GM12891 (cell line): ENCODE data around the gene FAF1.

Experiments
- DNase-seq: peaks from one replicate; pipeline ENCODE4 v3.0.0; 2011; ENCODE audit warnings: low spot score; ENCODE audit not compliant: insufficient read length
- FAIRE-seq: peaks from 2 replicates; lab custom pipeline; 2011; peaks lifted over from hg19 to GRCh38; lab: Jason Lieb, UNC
- PAX5 ChIP-seq: IDR thresholded peaks from 2 replicates; pipeline ENCODE4 v1.6.1; 2011; ENCODE audit warnings: low read length, moderate library complexity, mild to moderate bottlenecking; ENCODE audit not compliant: insufficient read depth, severe bottlenecking
- POLR2A ChIP-seq: IDR thresholded peaks from 2 replicates; pipeline ENCODE4 v1.6.1; 2011; ENCODE audit warnings: low read depth, low read length, control low read depth
- POLR2AphosphoS5 ChIP-seq: IDR thresholded peaks from 2 replicates; pipeline ENCODE4 v1.6.1; 2011; ENCODE audit warnings: low read depth, low read length, control low read depth
- POU2F2 ChIP-seq: IDR thresholded peaks from 2 replicates; pipeline ENCODE4 v1.6.1; 2011; ENCODE audit warnings: low read depth, mild to moderate bottlenecking, control low read depth, low read length, moderate library complexity
- SPI1 ChIP-seq: IDR thresholded peaks from 2 replicates; pipeline ENCODE4 v1.6.1; 2011; ENCODE audit warnings: low read depth, low read length, control low read depth
- TAF1 ChIP-seq: IDR thresholded peaks from 2 replicates; pipeline ENCODE4 v1.6.1; 2011; ENCODE audit warnings: low read depth, low read length, control low read depth

Gene FAF1

GRCh38 chr1:50622259-50622658 is 337.8 kb downstream of the FAF1 start:
- FAIRE-seq (no peak), DNase-seq (no peak)
- TF ChIP-seq POLR2A (no peak), SPI1 (no peak), PAX5 (no peak), TAF1 (no peak), POU2F2 (no peak), POLR2AphosphoS5 (no peak)

DNA sequence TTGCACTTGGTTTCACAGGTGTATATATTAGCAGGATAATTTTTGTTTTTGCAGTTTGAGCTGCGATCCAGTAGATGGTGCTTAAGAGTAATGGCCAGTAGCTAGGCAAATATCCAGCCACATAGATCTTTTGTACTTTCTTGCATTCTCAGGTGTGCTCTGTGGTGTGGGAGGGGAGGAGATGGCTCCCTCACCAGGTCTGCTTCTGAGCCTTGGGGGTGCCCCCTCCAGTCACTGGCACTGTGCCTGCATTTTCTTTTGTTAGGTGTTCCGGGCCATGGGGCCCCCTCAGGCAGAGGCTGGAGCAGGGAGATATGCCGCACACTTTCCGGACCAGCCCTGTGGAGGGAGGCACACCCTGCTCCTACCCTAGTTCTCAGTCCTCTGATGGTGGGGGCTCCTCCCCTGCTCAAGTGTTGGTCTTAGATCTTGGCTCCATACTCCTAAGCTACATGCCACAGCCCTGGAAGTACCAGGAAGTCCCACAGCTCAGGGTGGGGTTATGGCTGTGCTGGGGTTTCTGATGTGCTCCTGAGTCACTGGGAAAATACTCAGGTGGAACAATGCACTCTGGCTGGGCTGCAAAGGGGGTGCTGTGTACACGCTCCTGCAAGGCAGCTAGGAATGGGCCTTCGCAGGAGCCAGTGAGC is 339.3 kb downstream of the FAF1 start:
- FAIRE-seq: no peak

DNA sequence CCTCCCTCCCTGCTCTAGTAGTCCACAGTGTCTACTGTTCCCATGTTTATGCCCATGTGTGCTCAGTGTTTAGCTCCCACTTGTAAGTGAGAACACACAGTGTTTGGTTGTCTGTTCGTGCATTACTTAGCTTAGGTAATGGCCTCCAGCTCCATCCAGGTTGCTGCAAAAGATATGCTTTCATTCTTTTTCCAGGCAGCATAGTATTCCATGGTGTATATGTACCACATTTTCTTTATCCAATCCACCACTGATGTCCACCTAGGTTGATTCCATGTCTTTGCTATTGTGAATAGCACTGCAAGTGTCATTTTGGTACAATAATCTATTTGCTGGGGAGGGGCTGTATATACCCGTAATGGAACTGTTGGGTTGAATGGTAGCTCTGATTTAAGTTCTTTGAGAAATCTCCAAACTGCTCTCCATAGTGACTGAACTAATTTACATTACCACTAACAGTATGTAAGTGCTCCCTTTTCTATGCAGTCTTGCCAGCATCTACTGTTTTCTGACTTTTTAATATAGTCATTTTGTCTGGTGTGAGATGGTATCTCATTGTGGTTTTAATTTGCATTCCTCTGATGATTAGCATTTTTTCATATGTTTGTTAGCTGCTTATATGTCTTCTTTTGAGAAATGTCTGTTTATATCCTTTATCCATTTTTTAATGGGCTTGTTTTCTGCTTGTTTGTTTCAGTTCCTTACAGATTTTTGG is 344.9 kb downstream of the FAF1 start:
- FAIRE-seq: no peak
- TF ChIP-seq PAX5 (no peak), TAF1 (no peak), POU2F2 (no peak), POLR2AphosphoS5 (no peak), SPI1 (no peak), POLR2A (no peak)
- DNase-seq: no peak

More for the DNA sequence above, 339.3 kb downstream of the FAF1 start:
- no peak for TF ChIP-seq POU2F2
- no peak for TF ChIP-seq POLR2A
- TF ChIP-seq PAX5: no peak
- TF ChIP-seq TAF1: no peak
- no peak for TF ChIP-seq SPI1
- TF ChIP-seq POLR2AphosphoS5: no peak
- no peak for DNase-seq

- DNase-seq: no peak
- TF ChIP-seq PAX5 (no peak), POLR2A (no peak), SPI1 (no peak), POLR2AphosphoS5 (no peak), TAF1 (no peak), POU2F2 (no peak)
- FAIRE-seq: peak; percentile 83
These were observed 348.4 kb downstream of the FAF1 start for GRCh38 chr1:50611675-50612074.

DNA sequence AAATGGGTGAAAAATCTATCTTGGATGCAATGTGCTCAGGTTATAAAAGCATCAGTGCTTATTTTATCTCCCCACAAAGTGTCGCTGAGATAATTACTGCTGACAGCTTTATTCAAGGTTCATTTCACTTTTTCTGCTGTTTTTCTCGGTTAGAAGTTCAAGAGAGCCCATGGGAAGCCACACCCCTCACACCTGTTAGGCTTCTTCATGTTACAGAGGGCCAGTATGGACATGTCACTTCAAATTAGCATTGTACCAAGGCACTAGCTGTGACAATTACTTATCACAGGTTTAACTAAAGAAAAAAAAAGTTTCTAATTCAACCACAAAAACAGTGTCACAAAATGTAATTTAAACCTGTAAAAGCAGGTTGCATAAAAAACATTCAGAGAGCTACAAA is 349.5 kb downstream of the FAF1 start:
- DNase-seq (no peak), FAIRE-seq (peak; percentile 71)
- no peak for TF ChIP-seq POLR2AphosphoS5
- no peak for TF ChIP-seq SPI1
- no peak for TF ChIP-seq TAF1
- TF ChIP-seq POU2F2: no peak
- TF ChIP-seq PAX5: no peak
- TF ChIP-seq POLR2A: no peak

DNA sequence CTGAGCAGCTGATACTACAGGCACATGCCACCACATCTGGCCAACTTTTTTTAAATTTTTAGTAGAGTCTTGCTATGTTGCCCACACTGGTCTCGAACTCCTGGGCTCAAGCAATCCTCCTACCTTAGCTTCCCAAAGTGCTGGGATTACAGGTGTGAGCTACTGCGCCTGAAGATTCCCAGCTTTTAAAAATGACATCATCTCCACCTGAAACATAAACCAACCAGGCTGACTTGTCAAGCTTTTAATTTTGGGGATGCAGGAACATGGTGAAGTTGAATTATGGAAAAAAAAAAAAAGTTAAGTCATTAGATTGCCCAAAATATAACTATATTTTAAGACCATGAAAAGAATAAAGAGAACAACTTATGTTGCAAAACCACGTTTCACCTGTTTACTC is 350.6 kb downstream of the FAF1 start:
- DNase-seq: no peak
- no peak for FAIRE-seq
- TF ChIP-seq TAF1 (no peak), SPI1 (no peak), PAX5 (no peak), POLR2AphosphoS5 (no peak), POU2F2 (no peak), POLR2A (no peak)

- FAIRE-seq: peak; percentile 26
These were observed 354.7 kb downstream of the FAF1 start for GRCh38 chr1:50605186-50605875.

GRCh38 chr1:50604580-50604979 is 355.5 kb downstream of the FAF1 start:
- no peak for TF ChIP-seq POU2F2
- TF ChIP-seq TAF1: no peak
- TF ChIP-seq POLR2A: no peak
- TF ChIP-seq PAX5: no peak
- no peak for TF ChIP-seq POLR2AphosphoS5
- no peak for TF ChIP-seq SPI1
- FAIRE-seq (no peak), DNase-seq (no peak)

More at GRCh38 chr1:50605186-50605875, 354.7 kb downstream of the FAF1 start:
- TF ChIP-seq TAF1: no peak
- TF ChIP-seq POLR2A: no peak
- no peak for TF ChIP-seq POLR2AphosphoS5
- no peak for TF ChIP-seq PAX5
- DNase-seq: no peak
